Measurements from ENCODE around the gene FOXO3.
"Not testable (repeated sequence)": the region's sequence is repeated elsewhere in the genome, so short reads cannot be mapped to it uniquely, and the experiment has no call there.

Gene FOXO3

GRCh38 chr6:108651340-108652227, 90.9 kb downstream of the FOXO3 start:
- no peak overlapping the region for H3K4me3 ChIP-seq (ENCODE audit: low read depth, low read length)

GRCh38 chr6:108652375-108652774, 91.7 kb downstream of the FOXO3 start:
- no peak overlapping the region for H3K4me3 ChIP-seq (ENCODE audit: low read depth, low read length)
- no peak for DNase-seq (ENCODE audit: low read depth)

More at GRCh38 chr6:108651340-108652227, 90.9 kb downstream of the FOXO3 start:
- DNase-seq (ENCODE audit: low read depth) = peak; percentile 83

GRCh38 chr6:108653949-108654348, 93.2 kb downstream of the FOXO3 start:
- DNase-seq (ENCODE audit: low read depth) = peak; percentile 58
- H3K4me3 ChIP-seq (ENCODE audit: low read depth, low read length) = no peak overlapping the region

- no peak overlapping the region for H3K4me3 ChIP-seq (ENCODE audit: low read depth, low read length)
- no peak for DNase-seq (ENCODE audit: low read depth)
Observed at GRCh38 chr6:108654465-108655106, 93.9 kb downstream of the FOXO3 start.

- H3K4me3 ChIP-seq (ENCODE audit: low read depth, low read length) = peak overlapping the region; percentile 37
- peak; percentile 70 for DNase-seq (ENCODE audit: low read depth)
Observed at GRCh38 chr6:108655806-108656651, 95.3 kb downstream of the FOXO3 start.

GRCh38 chr6:108656836-108657235, 96.1 kb downstream of the FOXO3 start:
- H3K4me3 ChIP-seq (ENCODE audit: low read depth, low read length) = peak overlapping the region; percentile 37

GRCh38 chr6:108658174-108658573, 97.5 kb downstream of the FOXO3 start:
- H3K4me3 ChIP-seq (ENCODE audit: low read depth, low read length) = peak overlapping the region; percentile 37
- DNase-seq (ENCODE audit: low read depth) = no peak

More at GRCh38 chr6:108656836-108657235, 96.1 kb downstream of the FOXO3 start:
- DNase-seq (ENCODE audit: low read depth) = no peak

GRCh38 chr6:108658785-108659184, 98.1 kb downstream of the FOXO3 start:
- not testable (repeated sequence) for H3K4me3 ChIP-seq (ENCODE audit: low read depth, low read length); DNase-seq (ENCODE audit: low read depth)

GRCh38 chr6:108660251-108660650, 99.5 kb downstream of the FOXO3 start:
- DNase-seq (ENCODE audit: low read depth) = no peak
- no peak overlapping the region for H3K4me3 ChIP-seq (ENCODE audit: low read depth, low read length)

- no peak for DNase-seq (ENCODE audit: low read depth)
- H3K4me3 ChIP-seq (ENCODE audit: low read depth, low read length) = no peak overlapping the region
Observed at GRCh38 chr6:108661430-108661829, 100.7 kb downstream of the FOXO3 start.

GRCh38 chr6:108661982-108662381, 101.3 kb downstream of the FOXO3 start:
- no peak for DNase-seq (ENCODE audit: low read depth)

GRCh38 chr6:108662702-108663101, 102.0 kb downstream of the FOXO3 start:
- H3K4me3 ChIP-seq (ENCODE audit: low read depth, low read length) = no peak overlapping the region
- DNase-seq (ENCODE audit: low read depth) = no peak

More at GRCh38 chr6:108661982-108662381, 101.3 kb downstream of the FOXO3 start:
- H3K4me3 ChIP-seq (ENCODE audit: low read depth, low read length) = no peak overlapping the region

- not testable (repeated sequence) for DNase-seq (ENCODE audit: low read depth); H3K4me3 ChIP-seq (ENCODE audit: low read depth, low read length)
Observed at GRCh38 chr6:108663494-108664064, 102.9 kb downstream of the FOXO3 start.

GRCh38 chr6:108665495-108666196, 104.9 kb downstream of the FOXO3 start:
- H3K4me3 ChIP-seq (ENCODE audit: low read depth, low read length) = no peak overlapping the region
- no peak for DNase-seq (ENCODE audit: low read depth)

- DNase-seq (ENCODE audit: low read depth) = no peak
- H3K4me3 ChIP-seq (ENCODE audit: low read depth, low read length) = no peak overlapping the region
Observed at GRCh38 chr6:108666656-108667260, 106.0 kb downstream of the FOXO3 start.

GRCh38 chr6:108667993-108668392, 107.3 kb downstream of the FOXO3 start:
- DNase-seq (ENCODE audit: low read depth) = no peak
- no peak overlapping the region for H3K4me3 ChIP-seq (ENCODE audit: low read depth, low read length)

GRCh38 chr6:108669673-108670072, 109.0 kb downstream of the FOXO3 start:
- DNase-seq (ENCODE audit: low read depth) = no peak
- no peak overlapping the region for H3K4me3 ChIP-seq (ENCODE audit: low read depth, low read length)

- H3K4me3 ChIP-seq (ENCODE audit: low read depth, low read length) = no peak overlapping the region
- DNase-seq (ENCODE audit: low read depth) = no peak
Observed at GRCh38 chr6:108671175-108671574, 110.5 kb downstream of the FOXO3 start.
